HG02588 (cell line): ENCODE data around the gene POLR3G.

Experiments
- ATAC-seq: cut with Tn5 transposase; IDR thresholded peaks from one replicate; pipeline ENCODE4 v1.9.1; 2021; ENCODE audit warnings: mild to moderate bottlenecking, moderate library complexity; ENCODE audit not compliant: unreplicated experiment

Gene POLR3G

GRCh38 chr5:90474235-90475107, at the start of gene POLR3G, which contains the start of gene MBLAC2:
POLR3G (plus strand) TSS chr5:90474864; CDS start chr5:90485568, 10,704 bp downstream.
MBLAC2 (minus strand) TSS chr5:90474771; CDS start chr5:90474292, 479 bp downstream.
- ATAC-seq, result peak; percentile 89

- peak; percentile 70 for ATAC-seq
Observed at GRCh38 chr5:90434116-90434714, 40.4 kb upstream of the POLR3G start.

- ATAC-seq, result no peak
Observed at GRCh38 chr5:90437663-90438062, 37.0 kb upstream of the POLR3G start.

- ATAC-seq, result no peak
Observed at GRCh38 chr5:90438100-90438499, 36.6 kb upstream of the POLR3G start.

GRCh38 chr5:90440644-90441043, 34.0 kb upstream of the POLR3G start:
- no peak for ATAC-seq

GRCh38 chr5:90446961-90447360, 27.7 kb upstream of the POLR3G start:
- ATAC-seq, result no peak

- no peak for ATAC-seq
Observed at GRCh38 chr5:90461288-90461687, 13.4 kb upstream of the POLR3G start.

- ATAC-seq, result no peak
Observed at GRCh38 chr5:90472783-90473395, 1.8 kb upstream of the POLR3G start.

- ATAC-seq, result no peak
Observed at GRCh38 chr5:90473396-90474234, 1.0 kb upstream of the POLR3G start.

GRCh38 chr5:90475436-90475980, 844 bp downstream of the POLR3G start:
- ATAC-seq, result no peak

- ATAC-seq, result no peak
Observed at GRCh38 chr5:90476391-90476790, 1.7 kb downstream of the POLR3G start.

- no peak for ATAC-seq
Observed at GRCh38 chr5:90477073-90477472, 2.4 kb downstream of the POLR3G start.

GRCh38 chr5:90477621-90478215, 3.1 kb downstream of the POLR3G start:
- no peak for ATAC-seq

GRCh38 chr5:90479611-90480385, 5.1 kb downstream of the POLR3G start:
- no peak for ATAC-seq

- ATAC-seq, result no peak
Observed at GRCh38 chr5:90480699-90481098, 6.0 kb downstream of the POLR3G start.

- no peak for ATAC-seq
Observed at GRCh38 chr5:90483206-90483605, 8.5 kb downstream of the POLR3G start.

- no peak for ATAC-seq
Observed at GRCh38 chr5:90484540-90484939, 9.9 kb downstream of the POLR3G start.

GRCh38 chr5:90488791-90489190, 14.1 kb downstream of the POLR3G start:
- no peak for ATAC-seq

GRCh38 chr5:90494043-90494442, 19.4 kb downstream of the POLR3G start:
- ATAC-seq, result no peak
